Measurements from ENCODE around the gene CD3D.
A peak's percentile ranks its signal among the peaks of the same experiment; 100 is the strongest.

Gene CD3D

GRCh38 chr11:118342503-118343161 lies at the start of gene CD3D:
Gene CD3D (minus strand): TSS chr11:118342705. CDS start chr11:118342607, 98 bp downstream.
- no peak for DNase-seq

GRCh38 chr11:118383657-118384056 lies 41.2 kb upstream of the CD3D start:
- DNase-seq: no peak

GRCh38 chr11:118382954-118383353 lies 40.4 kb upstream of the CD3D start:
- DNase-seq: no peak

- DNase-seq: no peak
These were observed 38.1 kb upstream of the CD3D start for GRCh38 chr11:118380571-118380970.

DNA sequence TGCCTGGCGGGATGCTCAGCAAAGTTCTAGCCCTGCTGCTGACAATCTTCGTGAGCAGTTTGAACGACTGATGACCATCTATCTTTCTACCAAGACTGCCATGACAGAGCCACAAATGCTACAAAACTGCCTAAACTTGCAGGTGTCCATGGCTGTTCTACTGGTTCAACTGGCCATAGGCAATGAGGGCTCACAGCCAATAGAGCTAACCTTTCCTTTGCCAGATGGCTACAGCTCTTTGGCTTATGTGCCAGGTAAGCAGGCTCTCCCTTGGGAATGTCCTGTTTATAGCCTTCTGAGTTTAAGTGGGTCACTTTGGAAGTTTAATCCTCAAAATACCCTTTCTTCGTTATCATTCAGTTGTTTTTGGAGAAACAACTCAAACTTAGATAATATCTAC lies 37.0 kb upstream of the CD3D start:
- no peak for DNase-seq

DNA sequence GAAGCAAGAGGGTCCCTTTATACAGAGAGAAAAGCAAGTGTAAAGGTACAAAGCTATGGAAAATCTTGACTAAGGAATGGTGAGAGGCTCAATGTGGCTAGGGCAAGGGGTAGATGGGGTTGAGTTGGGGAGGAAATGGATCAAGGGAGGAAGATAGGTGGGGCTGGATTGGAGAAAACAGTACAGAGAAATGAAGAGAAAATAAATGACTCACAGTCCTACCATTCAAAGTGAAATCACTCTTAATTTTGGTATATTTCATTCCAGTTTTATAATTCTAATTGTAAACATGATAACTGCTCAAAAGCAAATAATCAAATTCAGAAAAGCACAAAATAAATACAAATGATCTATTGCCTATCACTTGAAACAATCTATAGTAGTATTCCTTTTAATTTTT lies 33.5 kb upstream of the CD3D start:
- DNase-seq: no peak

DNA sequence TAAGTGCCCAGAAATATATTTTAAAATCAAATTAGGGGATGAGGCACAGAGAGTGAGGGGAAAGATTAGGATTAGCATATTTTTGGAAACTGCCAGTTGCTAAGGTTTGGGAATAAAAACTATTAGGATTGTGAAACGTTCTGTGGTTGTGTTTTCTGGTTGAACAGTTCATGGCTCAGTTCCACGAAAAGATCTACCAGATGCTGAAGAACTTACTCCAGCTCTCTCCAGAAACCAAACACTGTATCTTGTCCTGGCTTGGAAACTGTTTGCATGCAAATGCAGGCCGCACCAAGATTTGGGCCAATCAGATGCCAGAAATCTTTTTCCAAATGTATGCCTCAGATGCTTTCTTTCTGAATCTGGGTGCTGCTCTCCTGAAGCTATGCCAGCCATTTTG lies 32.2 kb upstream of the CD3D start:
- no peak for DNase-seq

- no peak for DNase-seq
These were observed 31.4 kb upstream of the CD3D start for GRCh38 chr11:118373871-118374270.

DNA sequence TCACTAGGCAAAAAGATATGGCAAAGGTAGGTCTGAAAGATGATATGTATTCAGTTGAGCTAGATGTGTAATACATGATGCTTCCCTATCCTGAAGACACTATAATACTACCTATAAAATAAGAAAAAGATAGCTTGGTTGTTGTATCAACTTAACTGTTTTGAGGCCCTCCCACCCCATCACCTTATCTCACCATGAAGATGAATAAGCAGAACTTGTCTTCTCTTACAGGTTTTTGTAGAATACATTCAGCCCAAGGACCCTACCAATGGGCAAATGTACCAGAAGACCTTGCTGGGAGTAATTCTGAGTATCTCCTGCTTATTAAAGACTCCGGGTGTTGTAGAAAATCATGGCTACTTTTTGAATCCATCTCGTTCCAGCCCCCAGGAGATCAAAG lies 30.8 kb upstream of the CD3D start:
- no peak for DNase-seq

DNA sequence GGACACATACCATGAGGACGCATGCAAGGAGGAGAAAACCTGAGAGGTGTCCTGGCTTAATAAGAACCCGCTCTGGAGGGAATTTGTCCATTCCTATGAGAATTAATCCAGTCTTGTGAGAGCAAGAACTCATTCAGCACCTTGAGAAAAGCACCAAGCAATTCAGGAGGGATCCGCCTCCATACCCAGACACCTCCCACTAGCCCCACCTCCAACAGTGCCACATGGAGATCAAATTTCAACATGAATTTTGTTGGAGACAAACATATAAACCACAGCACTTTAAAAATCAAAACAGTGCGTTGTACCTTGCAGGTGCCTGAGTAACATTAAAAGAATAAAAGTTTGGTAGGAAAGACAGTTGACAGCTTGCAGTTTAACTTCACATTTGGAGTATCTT lies 28.3 kb upstream of the CD3D start:
- DNase-seq: no peak

- DNase-seq: no peak
These were observed 23.8 kb upstream of the CD3D start for GRCh38 chr11:118366287-118366686.

GRCh38 chr11:118364956-118365615 lies 22.6 kb upstream of the CD3D start:
- DNase-seq: no peak

DNA sequence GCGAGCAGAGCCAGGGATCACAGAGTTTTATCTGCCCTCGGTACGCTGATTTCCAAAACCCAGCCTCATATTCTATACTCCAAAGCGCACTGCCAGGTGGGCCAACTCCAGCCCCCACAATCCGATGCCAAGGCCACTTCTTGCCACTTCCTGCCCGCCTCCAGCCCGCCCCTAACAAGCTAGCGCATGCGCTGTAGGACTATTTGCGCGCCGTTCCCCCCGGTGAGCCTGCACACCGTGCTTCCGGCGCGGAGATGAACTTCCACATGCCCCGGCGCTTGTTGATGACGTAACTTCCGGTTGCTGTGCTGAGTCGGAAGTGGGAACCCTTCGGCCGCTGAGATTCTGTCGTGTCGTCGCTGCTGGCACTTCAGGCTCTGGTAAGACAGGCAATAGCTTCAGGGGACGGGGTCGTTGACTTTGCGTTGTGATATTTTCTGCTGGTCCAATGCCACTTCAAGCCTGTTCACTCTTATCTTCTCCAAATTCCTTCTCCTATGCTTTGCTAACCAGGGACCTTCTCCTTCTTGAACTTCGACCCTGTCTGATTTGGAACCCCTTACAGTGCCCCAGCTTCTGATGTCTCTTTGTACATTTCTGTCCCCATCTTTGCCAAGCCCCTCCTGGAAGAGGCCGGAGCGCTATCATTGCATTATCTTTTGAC lies 16.9 kb upstream of the CD3D start, which contains the start of gene UBE4A:
Gene UBE4A (plus strand): TSS at position 306 of the 664 bp plus-strand sequence. CDS start 5,481 bp downstream, outside the sequence.
- DNase-seq: peak; percentile 95

GRCh38 chr11:118358071-118358470 lies 15.6 kb upstream of the CD3D start:
- no peak for DNase-seq

DNA sequence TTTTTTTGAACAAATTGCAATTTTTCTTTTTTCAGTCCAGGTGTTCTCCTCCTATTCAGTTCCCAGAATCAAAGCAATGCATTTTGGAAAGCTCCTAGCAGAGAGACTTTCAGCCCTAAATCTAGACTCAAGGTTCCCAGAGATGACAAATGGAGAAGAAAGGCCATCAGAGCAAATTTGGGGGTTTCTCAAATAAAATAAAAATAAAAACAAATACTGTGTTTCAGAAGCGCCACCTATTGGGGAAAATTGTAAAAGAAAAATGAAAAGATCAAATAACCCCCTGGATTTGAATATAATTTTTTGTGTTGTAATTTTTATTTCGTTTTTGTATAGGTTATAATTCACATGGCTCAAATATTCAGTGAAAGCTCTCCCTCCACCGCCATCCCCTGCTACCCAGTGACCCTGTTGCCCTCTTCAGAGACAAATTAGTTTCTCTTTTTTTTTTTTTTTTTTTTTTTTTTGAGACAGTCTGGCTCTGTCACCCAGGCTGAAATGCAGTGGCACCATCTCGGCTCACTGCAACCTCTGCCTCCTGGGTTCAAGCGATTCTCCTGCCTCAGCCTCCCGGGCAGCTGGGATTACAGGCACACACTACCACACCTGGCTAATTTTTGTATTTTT lies 10.7 kb upstream of the CD3D start:
- no peak for DNase-seq

- no peak for DNase-seq
These were observed 7.0 kb upstream of the CD3D start for GRCh38 chr11:118349475-118349874.

DNA sequence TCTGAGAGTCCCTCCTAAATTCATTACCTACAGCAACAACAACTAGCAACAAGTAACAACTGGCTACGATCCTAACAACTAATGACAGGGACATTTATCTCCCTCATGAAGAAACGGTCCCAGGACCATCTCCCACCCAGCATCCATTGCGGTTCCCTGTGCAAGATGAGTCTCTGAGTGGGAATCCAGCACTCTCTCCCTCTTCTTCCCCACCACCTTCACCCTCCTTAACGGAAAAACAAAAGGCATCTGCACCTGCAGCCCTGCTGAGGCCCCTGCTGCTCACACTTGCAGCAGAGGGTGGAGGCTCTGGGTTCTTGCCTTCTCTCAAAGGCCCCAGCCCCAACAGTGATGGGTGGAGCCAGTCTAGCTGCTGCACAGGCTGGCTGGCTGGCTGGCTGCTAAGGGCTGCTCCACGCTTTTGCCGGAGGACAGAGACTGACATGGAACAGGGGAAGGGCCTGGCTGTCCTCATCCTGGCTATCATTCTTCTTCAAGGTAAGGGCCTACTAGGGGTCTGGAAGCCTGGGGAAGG lies 1.5 kb upstream of the CD3D start, which contains the start of gene CD3G:
Gene CD3G (plus strand): TSS at position 364 of the 535 bp plus-strand sequence. CDS start 80 bp downstream, at position 444.
- DNase-seq: no peak

DNA sequence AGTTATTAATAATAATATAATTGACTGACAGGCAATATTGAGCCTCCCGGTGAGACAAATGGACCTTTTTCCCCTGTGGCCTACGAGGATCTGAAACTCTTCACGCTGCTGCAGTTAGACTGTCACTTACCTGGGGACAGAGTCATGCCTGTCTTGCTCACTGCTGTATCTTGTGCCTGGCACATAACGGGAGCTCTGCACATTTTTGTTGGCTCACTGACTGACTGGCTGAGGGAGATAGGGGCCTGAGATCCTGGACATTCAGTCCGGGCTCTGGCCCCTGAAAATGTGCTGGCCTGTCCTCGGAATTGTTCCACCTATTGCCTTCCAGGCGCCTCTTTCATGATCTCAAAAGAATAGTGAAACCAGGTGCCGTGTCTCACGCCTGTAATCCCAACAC lies 743 bp upstream of the CD3D start:
- no peak for DNase-seq

- no peak for DNase-seq
These were observed 553 bp downstream of the CD3D start for GRCh38 chr11:118341815-118342489.

- no peak for DNase-seq
These were observed 1.2 kb downstream of the CD3D start for GRCh38 chr11:118341261-118341660.

GRCh38 chr11:118340449-118340848 lies 2.1 kb downstream of the CD3D start:
- DNase-seq: no peak

GRCh38 chr11:118339281-118339961 lies 3.1 kb downstream of the CD3D start:
- no peak for DNase-seq

Data from femur (tissue), 1 donor.